Nucleus accumbens (tissue), 56 donors: Measurements from ENCODE around the gene CD109.
A peak's percentile ranks its signal among the peaks of the same experiment; 100 is the strongest.
"Not testable (repeated sequence)": the region's sequence is repeated elsewhere in the genome, so short reads cannot be mapped to it uniquely, and the experiment has no call there.

Source experiments
- DNase-seq, 56 donors: peaks; one replicate each; lab custom pipeline; 2025; lab: John Stamatoyannopoulos, UW

Gene CD109

GRCh38 chr6:73695619-73696421 is at the start of gene CD109:
CD109 (plus strand) TSS chr6:73696203; CDS start chr6:73696216, 13 bp downstream.
- DNase-seq = peak in 30 of 56 donors; percentile 7 to 63 (median 33)

DNA sequence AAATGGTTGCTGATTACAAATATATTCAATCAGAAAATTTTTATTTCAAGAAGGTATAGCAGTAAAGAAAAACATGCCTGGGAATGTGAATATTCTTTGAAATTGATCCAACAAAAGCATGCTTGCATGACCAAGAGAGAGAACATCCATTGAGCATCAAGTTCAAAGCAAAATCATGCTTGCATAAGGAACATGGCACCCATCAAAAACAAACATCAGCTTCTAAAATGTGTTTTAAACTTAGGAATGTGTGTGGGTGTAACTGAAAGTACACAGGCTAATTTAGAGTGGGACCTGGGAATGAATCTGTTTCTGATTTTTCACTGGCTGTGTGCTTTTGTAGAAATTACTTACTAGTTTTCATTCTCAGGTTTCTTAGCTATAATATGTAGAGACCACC is 47.8 kb upstream of the CD109 start:
- no peak for DNase-seq

GRCh38 chr6:73649783-73650182 is 46.2 kb upstream of the CD109 start:
- no peak for DNase-seq

DNA sequence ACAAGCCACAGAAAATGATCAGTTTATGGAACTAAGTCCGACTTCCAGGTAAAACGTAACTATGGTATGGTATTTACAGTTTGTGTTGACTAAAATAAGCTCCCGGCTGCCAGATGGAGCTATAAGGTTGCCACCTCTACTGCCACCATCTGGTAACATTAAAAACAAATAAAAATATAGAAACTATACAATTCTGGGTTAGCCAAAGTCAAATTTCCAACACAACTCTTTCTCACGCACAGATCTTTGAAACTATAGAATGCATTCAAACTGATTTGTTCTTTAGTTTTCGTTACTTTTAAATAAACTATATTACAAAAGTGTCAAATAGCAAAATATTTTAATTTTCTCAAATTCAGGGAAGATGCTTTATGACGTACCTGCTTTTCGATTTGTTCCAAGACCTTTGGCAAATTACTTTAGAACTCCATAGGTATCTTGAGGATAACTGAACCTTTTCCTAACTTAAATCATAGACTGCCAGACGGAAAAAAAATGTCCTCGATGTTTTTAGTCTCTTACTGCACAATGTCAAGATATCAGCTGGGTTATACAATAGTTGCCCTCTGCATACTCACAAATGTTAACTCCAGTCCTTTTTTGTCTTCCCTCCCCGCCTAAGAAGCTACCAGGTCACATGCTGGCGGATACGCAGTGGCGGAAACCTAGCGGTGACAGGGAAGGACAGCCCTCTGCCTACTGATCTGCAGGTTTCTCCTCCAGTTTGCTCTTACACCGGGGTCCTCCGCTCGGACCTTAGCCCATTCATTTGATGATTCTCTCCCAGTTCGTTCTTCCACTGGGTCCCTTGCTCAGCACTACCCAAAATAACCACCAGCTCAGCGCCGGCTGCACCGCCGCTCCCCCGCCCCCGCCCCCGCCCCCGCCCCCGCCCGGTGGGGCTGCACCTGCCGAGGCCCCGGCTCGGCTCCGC is 43.1 kb upstream of the CD109 start:
- DNase-seq = peak in 55 of 56 donors; percentile 2 to 71 (median 43)

DNA sequence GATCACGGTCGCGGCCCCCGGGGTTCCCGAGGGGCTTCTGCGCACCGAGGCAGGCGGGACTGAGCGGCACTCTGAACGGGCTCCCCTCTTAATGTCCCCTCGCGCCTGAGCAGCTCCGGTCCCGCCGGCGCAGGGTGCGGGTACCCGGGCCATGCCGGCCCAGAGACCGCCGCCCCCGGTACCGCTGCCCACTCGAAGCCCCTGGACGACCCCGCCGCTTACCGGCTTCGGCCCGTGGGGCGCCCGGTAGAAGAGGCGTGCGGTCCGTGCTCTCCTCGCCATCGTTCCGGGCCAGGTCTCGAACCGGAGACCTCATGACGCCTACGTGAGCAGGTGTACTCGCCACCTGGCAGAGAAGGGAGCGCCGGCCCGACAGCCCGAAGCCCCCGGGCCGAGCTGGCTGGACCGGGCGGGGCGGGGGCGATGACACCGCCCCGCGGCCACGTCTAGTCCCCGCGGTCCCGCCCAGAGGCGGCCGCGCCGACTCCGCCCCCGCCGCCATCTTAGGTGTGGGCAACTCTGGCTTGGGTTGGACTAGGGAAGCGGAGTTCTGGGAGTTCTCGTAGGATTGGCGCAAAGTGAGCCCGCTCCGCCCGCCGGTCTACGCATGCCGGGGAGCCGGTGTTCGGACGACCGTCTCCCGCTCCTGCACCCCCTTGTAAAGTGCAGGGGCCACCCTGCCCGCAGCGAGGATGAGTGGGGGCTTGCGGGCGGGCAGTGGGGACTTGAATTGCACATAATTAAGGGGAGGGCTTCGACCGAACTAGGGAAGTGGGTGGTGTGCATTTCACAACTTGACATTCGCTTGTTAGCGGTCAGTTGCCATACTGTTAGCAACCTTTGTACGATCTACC is 42.2 kb upstream of the CD109 start, which contains the start of gene SLC17A5:
SLC17A5 (minus strand) TSS at position 422 of the 854 bp plus-strand sequence; CDS start at position 316, 106 bp downstream.
- peak in 55 of 56 donors; percentile 59 to 96 (median 89) for DNase-seq

GRCh38 chr6:73655341-73655917 is 40.6 kb upstream of the CD109 start:
- no peak for DNase-seq

DNA sequence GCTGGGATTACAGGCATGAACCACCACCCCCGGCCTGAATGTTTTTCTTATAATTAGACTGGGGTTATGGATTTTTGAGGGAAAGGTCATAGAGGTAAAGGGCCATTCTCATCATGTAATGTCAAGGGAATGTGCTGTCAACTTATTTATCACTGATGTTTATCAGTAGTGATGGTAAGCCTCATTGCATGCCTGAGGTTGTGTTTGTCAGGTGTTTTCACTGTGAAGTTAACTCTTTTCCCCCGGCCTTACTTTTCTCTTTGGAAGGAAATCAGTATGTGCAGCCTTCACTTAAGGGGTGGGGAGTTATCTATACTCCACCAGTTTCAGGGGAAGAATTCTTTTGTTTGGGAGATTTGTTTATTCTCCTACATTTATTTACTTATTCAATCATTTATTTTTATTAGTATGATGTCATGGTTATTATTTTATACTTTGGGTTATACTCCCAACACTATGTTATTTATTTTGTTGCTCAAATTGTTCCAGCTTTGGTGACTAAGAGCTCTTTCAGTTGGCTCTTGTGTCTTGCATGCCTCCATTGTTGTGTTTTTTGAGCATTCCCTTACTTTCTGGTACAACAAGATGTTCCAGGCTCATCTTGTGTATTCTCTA is 39.4 kb upstream of the CD109 start:
- DNase-seq = no peak

GRCh38 chr6:73657201-73657600 is 38.8 kb upstream of the CD109 start:
- no peak for DNase-seq

- no peak for DNase-seq
Observed at GRCh38 chr6:73664701-73665100, 31.3 kb upstream of the CD109 start.

GRCh38 chr6:73665686-73666319 is 30.2 kb upstream of the CD109 start:
- no peak for DNase-seq

- DNase-seq = no peak
Observed at GRCh38 chr6:73666393-73666792, 29.6 kb upstream of the CD109 start.

GRCh38 chr6:73667798-73668197 is 28.2 kb upstream of the CD109 start:
- DNase-seq = no peak

GRCh38 chr6:73669005-73669404 is 27.0 kb upstream of the CD109 start:
- DNase-seq = no peak

DNA sequence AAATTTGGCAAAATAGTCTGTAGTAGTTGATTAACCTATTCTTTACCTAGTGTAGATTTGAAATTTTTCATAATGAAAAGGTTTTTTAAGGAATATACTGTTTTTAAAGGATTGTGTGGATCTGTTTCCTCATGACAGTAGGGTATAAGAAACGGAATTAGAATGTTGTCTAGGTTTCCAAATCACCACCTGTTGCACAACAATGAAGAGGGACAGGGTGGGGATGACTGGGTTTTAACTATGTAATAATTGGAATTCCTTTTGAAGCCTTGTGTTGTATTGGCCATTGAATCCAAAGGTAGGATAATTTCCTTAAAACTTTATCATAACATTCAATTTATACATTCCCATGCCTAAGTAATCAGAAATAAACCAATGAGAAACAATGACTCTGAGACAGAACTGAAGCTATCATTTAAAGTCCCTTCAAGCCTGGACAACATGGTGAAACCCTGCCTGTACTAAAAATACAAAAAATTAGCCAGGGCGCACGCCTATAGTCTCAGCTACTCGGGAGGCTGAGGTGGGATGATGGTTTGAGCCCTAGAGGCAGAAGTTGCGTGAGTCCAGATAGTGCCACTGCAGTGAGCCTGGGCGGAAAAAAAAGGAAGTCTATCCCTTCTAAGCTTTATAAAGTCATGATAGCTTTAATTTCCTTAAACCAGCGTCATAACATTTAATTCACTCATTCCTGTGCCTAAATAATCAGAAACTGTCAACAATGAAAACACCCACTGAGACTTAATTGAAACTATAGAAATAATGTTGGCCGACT is 23.9 kb upstream of the CD109 start:
- DNase-seq = no peak

GRCh38 chr6:73675466-73676098 is 20.4 kb upstream of the CD109 start:
- DNase-seq = peak in 45 of 56 donors; percentile 12 to 85 (median 39)

DNA sequence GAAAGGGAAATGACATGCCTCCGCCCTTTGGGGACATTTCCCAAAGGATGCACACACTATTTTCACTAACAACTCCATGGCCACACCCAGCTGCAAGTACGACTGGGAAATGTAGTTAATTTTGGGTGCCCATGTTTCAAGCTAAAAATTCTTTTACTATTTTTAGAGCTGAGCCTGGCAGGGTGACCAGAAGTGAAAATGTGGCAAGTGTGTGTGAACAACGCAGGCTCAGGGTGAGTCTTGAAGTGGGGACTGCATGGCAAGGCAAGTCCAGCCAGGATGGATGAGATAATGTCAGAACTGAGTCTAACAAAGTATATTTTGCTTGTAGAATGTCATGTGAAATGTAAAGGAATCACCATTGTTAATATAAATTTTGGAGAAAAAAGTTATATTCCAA is 17.0 kb upstream of the CD109 start:
- DNase-seq = no peak

DNA sequence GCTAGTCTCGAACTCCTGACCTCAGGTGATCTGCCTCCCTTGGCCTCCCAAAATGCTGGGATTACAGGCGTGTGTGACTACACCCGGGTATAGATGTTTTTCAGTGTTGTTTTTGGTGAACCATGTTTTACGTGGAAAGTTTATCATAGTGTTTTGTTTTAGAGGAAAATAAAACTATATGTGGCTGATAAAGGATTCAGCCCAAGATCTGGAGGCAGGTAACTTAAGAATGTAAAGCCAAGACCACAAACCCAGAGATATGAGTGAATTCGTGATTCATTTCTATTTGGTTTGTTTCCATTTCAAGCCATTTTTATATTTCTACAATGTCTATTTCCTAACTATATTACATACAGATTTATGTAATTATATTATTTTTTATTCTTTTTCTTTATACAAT is 16.2 kb upstream of the CD109 start:
- DNase-seq = not testable (repeated sequence)
